GM23338 (cell line): ENCODE measurements around the gene THBS4. TPM values are rescaled to one million over a fixed set of nuclear protein-coding genes. Genes with fewer than 3 reads are reported as not detected.
A peak's percentile ranks its signal among the peaks of the same experiment; 100 is the strongest.
"Not testable (repeated sequence)": the region's sequence is repeated elsewhere in the genome, so short reads cannot be mapped to it uniquely, and the experiment has no call there.

Experiments
- ATAC-seq: fragments of 200-7000 bp; cut with Tn5 transposase; 3 replicates; pipeline ENCODE4 v1.9.1; 2020
- DNase-seq: peaks from one replicate; pipeline ENCODE4 v3.0.0-alpha.2; 2015; ENCODE audit warnings: low spot score
- H2AFZ ChIP-seq: fragments of 200-600 bp; sonication (generic); 2 replicates; pipeline ENCODE4 v1.8.0; 2016; ENCODE audit warnings: antibody characterized with exemption, mild to moderate bottlenecking, moderate library complexity
- H3F3A ChIP-seq: fragments of 200-600 bp; sonication (generic); replicated peaks from 2 replicates; pipeline ENCODE4 v1.8.0; 2017; ENCODE audit warnings: antibody characterized with exemption, mixed run types, low read depth
- H3K27ac ChIP-seq: fragments of 200-600 bp; sonication (generic); 2 replicates; pipeline ENCODE4 v1.6.1; 2016; ENCODE audit warnings: low read depth
- H3K27me3 ChIP-seq: fragments of 200-600 bp; sonication (generic); 2 replicates; pipeline ENCODE4 v1.8.0; 2016; ENCODE audit warnings: mild to moderate bottlenecking, mixed run types, moderate library complexity; ENCODE audit not compliant: insufficient read depth
- H3K36me3 ChIP-seq: fragments of 200-600 bp; sonication (generic); 2 replicates; pipeline ENCODE4 v1.8.0; 2016; ENCODE audit warnings: mild to moderate bottlenecking; ENCODE audit not compliant: insufficient read depth
- H3K4me1 ChIP-seq: fragments of 200-600 bp; sonication (generic); 2 replicates; pipeline ENCODE4 v1.8.0; 2016; ENCODE audit warnings: mild to moderate bottlenecking, moderate library complexity; ENCODE audit not compliant: insufficient read depth
- H3K4me2 ChIP-seq: fragments of 200-600 bp; sonication (generic); 2 replicates; pipeline ENCODE4 v1.7.1; 2017; ENCODE audit warnings: mixed run types
- H3K4me3 ChIP-seq: fragments of 200-600 bp; sonication (generic); 2 replicates; pipeline ENCODE4 v1.6.1; 2016; ENCODE audit warnings: mixed run types
- H3K79me2 ChIP-seq: fragments of 200-600 bp; sonication (generic); replicated peaks from 2 replicates; pipeline ENCODE4 v1.8.0; 2017; ENCODE audit warnings: mild to moderate bottlenecking; ENCODE audit not compliant: insufficient read depth
- H3K9me2 ChIP-seq: fragments of 200-600 bp; sonication (generic); 2 replicates; pipeline ENCODE4 v1.8.0; 2017; ENCODE audit not compliant: insufficient read depth
- H4K20me1 ChIP-seq: fragments of 200-600 bp; sonication (generic); replicated peaks from 2 replicates; pipeline ENCODE4 v1.8.0; 2017; ENCODE audit warnings: mild to moderate bottlenecking; ENCODE audit not compliant: insufficient read depth
- H3K27ac Mint-ChIP-seq: 2 replicates; pipeline ENCODE4 v1.8.0; 2020; ENCODE audit warnings: inconsistent platforms, mild to moderate bottlenecking, moderate library complexity, mixed read lengths
- H3K27me3 Mint-ChIP-seq: 3 replicates; pipeline ENCODE4 v1.8.0; 2022; ENCODE audit warnings: low read depth, mild to moderate bottlenecking, moderate library complexity, mixed read lengths, inconsistent platforms; ENCODE audit not compliant: insufficient read depth, poor library complexity
- H3K36me3 Mint-ChIP-seq: 3 replicates; pipeline ENCODE4 v1.8.0; 2021; ENCODE audit warnings: low read depth, mild to moderate bottlenecking, inconsistent platforms, moderate library complexity, mixed read lengths
- H3K4me1 Mint-ChIP-seq: 3 replicates; pipeline ENCODE4 v1.8.0; 2020; ENCODE audit warnings: mild to moderate bottlenecking, inconsistent platforms, mixed read lengths
- H3K4me3 Mint-ChIP-seq: 3 replicates; pipeline ENCODE4 v1.8.0; 2021; ENCODE audit warnings: moderate library complexity, mild to moderate bottlenecking, inconsistent platforms, mixed read lengths
- H3K9me3 Mint-ChIP-seq: 3 replicates; pipeline ENCODE4 v1.8.0; 2020; ENCODE audit warnings: moderate library complexity, mild to moderate bottlenecking, inconsistent platforms, mixed read lengths
- polyA plus RNA-seq: library from polyadenylated mRNA; unstranded; fragments of >200 nt; fragmentation: Nextera tagmentation; extraction: Ambion mirVana; gene quantifications from 2 replicates; pipeline ENCODE4 v1.2.1, GENCODE V29; 2016
- total RNA-seq: library from RNA; depleted of rRNA; stranded (reverse); fragments of >200 nt; shearing (Covaris generic); gene quantifications from 2 replicates; pipeline ENCODE4 v1.2.3, GENCODE V29; 2014
- TF ChIP-seq, protein P1 (sequence below): IDR thresholded peaks from 2 replicates; pipeline ENCODE4 v1.6.1; 2016; ENCODE audit warnings: antibody characterized with exemption
- TF ChIP-seq, protein P2 (sequence below): fragments of 250-450 bp; sonication (Bioruptor Pico); IDR thresholded peaks from 2 replicates; pipeline ENCODE4 v1.5.0; 2020; ENCODE audit warnings: mild to moderate bottlenecking, moderate library complexity

THBS4 gene
- total and polyA plus RNA-seq, 2 experiments from 2014 or later, result 14.0 to 23.2 TPM

DNA sequence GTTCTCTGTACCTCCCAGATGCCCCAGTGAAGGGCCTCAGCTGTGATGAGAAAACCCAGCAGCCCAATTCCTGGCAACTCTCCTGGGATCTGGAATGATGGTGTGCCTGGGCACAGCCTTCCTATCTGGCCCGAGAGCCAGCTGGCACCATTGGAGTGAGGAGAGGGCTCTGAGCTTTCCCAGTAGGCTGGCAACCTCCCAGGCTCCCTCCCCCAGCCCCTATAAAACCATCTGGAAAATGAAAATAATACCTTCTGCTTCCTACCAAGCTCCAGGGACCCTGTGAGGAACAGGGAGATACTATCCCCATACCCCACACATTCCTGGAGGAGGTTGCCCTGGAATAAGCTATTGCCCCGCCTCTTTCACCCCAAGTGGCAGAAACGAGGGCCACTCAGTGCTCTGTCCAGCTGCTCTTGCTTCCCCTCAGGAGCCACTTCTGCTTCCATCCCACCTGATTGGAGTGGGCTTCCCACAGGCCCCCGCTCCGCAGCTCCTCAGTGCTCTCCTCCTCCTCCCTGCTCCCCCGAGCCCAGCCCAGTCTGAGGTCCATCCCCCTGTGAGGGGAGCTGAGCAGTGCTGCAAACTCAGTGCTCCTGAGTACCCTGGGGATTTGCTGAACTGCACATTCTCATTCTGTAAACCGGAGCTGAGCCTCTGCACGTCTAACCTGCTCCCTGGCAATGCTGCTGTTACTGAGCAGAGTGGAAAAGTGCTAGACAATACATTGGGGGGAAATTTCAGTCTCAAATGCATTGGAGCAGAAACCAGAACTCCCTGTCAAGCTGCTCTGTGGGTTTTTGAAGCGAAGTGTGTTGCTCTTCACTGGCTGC is 74.7 kb downstream of the THBS4 start:
- H3K4me1 Mint-ChIP-seq, result peaks cover 36% of the 10 kb centered on the region
- H3K4me3 Mint-ChIP-seq, result no peak overlapping the region
- peak overlapping the region; percentile 76 for H2AFZ ChIP-seq
- peaks cover 14% of the 10 kb centered on the region for H3K36me3 Mint-ChIP-seq
- H3K36me3 ChIP-seq, result no peaks in the 10 kb centered on the region
- H3K4me3 ChIP-seq, result no peak overlapping the region
- H3K79me2 ChIP-seq, result no peaks in the 10 kb centered on the region
- H3K4me1 ChIP-seq, result peaks cover 32% of the 10 kb centered on the region
- H3K9me3 Mint-ChIP-seq, result peaks cover 14% of the 10 kb centered on the region
- peak overlapping the region; percentile 57 for H3K4me2 ChIP-seq
- no peak overlapping the region for H3K27ac Mint-ChIP-seq
- H3K9me2 ChIP-seq, result 0 out of 2 replicates have a peak, but pooled peaks cover 5% of the 10 kb centered on the region
- DNase-seq, result peak; percentile 53
- H3K27me3 Mint-ChIP-seq, result peaks cover 11% of the 10 kb centered on the region
- no peaks in the 10 kb centered on the region for H3K27me3 ChIP-seq
- H4K20me1 ChIP-seq, result no peaks in the 10 kb centered on the region
- peak; percentile 86 for ATAC-seq
- TF ChIP-seq, protein P1, sequence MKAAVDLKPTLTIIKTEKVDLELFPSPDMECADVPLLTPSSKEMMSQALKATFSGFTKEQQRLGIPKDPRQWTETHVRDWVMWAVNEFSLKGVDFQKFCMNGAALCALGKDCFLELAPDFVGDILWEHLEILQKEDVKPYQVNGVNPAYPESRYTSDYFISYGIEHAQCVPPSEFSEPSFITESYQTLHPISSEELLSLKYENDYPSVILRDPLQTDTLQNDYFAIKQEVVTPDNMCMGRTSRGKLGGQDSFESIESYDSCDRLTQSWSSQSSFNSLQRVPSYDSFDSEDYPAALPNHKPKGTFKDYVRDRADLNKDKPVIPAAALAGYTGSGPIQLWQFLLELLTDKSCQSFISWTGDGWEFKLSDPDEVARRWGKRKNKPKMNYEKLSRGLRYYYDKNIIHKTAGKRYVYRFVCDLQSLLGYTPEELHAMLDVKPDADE, result no peak; the same call in 1 of the 2 replicates
- 0 out of 2 replicates have a peak, but pooled peaks cover 3% of the 10 kb centered on the region for H3F3A ChIP-seq
- H3K27ac ChIP-seq, result no peak overlapping the region

DNA sequence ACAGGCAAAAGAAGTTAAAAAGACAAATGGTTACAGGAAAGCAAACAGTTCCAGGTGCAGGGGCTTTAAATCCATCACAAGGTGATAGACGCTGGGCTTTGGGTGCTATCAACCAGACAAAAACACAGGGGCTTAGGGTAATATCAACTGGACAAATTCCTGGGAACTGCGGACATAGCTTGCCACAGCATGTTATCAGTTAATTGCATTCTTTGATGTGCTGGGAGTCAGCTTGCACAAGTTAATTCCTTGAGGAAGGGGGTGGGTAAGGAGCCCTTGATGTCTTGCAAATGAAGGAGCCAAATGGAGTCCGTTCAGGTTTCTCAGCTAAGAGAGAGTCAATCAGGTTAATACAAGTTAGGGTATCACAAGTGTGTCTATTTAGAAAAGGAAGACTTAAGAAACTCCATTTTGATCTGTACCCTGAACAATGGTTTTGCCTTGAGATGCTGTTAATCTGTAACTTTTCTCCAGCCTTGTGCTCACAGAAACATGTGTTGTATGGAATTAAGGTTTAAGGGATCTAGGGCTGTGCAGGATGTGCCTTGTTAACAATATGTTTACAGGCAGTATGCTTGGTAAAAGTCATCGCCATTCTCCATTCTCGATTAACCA is 76.3 kb downstream of the THBS4 start:
- Histone ChIP-seq H3K4me1 (peaks cover 32% of the 10 kb centered on the region), H3K4me2 (peak overlapping the region; percentile 49)
- not testable (repeated sequence) for H3K79me2 ChIP-seq, H3F3A ChIP-seq, H3K36me3 ChIP-seq, DNase-seq, H3K27ac ChIP-seq, H2AFZ ChIP-seq, H4K20me1 ChIP-seq, H3K4me3 Mint-ChIP-seq, H3K4me3 ChIP-seq, H3K9me2 ChIP-seq, H3K27me3 ChIP-seq, H3K27ac Mint-ChIP-seq
- Mint-ChIP-seq H3K9me3 (peaks cover 16% of the 10 kb centered on the region), H3K36me3 (peaks cover 17% of the 10 kb centered on the region), H3K4me1 (peaks cover 32% of the 10 kb centered on the region), H3K27me3 (peaks cover 11% of the 10 kb centered on the region)
- peak; percentile 17; the same call in 1 of the 3 replicates for ATAC-seq

DNA sequence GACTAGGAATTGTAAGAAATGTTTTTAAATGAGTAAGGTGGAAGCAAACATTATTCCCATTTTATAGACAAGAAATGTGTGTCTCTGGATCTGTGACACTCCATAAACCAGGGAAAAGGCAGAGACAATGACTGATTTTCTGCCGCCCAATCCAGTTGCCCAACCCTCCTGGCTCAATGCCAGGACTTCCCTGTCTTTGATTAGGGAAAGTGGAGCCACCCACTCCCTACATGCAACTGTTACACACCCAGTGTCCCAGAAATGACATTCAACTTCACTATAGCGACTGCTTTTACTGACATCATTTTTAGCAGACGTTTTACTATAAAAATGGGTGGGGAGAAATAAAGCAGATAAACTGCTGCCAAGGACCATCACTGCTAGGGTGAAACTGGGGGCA is 79.7 kb downstream of the THBS4 start:
- H3F3A ChIP-seq, result no peaks in the 10 kb centered on the region
- no peaks in the 10 kb centered on the region for H4K20me1 ChIP-seq
- H3K4me2 ChIP-seq, result no peak overlapping the region
- no peak overlapping the region for H2AFZ ChIP-seq
- Mint-ChIP-seq H3K4me1 (peaks cover 27% of the 10 kb centered on the region), H3K27me3 (peaks cover 10% of the 10 kb centered on the region), H3K9me3 (peaks cover 18% of the 10 kb centered on the region), H3K36me3 (peaks cover 20% of the 10 kb centered on the region), H3K27ac (no peak overlapping the region), H3K4me3 (no peak overlapping the region)
- no peak overlapping the region for H3K27ac ChIP-seq
- H3K27me3 ChIP-seq, result no peaks in the 10 kb centered on the region
- peaks cover 7% of the 10 kb centered on the region; the same call in 1 of the 2 replicates for H3K36me3 ChIP-seq
- TF ChIP-seq, protein P2, sequence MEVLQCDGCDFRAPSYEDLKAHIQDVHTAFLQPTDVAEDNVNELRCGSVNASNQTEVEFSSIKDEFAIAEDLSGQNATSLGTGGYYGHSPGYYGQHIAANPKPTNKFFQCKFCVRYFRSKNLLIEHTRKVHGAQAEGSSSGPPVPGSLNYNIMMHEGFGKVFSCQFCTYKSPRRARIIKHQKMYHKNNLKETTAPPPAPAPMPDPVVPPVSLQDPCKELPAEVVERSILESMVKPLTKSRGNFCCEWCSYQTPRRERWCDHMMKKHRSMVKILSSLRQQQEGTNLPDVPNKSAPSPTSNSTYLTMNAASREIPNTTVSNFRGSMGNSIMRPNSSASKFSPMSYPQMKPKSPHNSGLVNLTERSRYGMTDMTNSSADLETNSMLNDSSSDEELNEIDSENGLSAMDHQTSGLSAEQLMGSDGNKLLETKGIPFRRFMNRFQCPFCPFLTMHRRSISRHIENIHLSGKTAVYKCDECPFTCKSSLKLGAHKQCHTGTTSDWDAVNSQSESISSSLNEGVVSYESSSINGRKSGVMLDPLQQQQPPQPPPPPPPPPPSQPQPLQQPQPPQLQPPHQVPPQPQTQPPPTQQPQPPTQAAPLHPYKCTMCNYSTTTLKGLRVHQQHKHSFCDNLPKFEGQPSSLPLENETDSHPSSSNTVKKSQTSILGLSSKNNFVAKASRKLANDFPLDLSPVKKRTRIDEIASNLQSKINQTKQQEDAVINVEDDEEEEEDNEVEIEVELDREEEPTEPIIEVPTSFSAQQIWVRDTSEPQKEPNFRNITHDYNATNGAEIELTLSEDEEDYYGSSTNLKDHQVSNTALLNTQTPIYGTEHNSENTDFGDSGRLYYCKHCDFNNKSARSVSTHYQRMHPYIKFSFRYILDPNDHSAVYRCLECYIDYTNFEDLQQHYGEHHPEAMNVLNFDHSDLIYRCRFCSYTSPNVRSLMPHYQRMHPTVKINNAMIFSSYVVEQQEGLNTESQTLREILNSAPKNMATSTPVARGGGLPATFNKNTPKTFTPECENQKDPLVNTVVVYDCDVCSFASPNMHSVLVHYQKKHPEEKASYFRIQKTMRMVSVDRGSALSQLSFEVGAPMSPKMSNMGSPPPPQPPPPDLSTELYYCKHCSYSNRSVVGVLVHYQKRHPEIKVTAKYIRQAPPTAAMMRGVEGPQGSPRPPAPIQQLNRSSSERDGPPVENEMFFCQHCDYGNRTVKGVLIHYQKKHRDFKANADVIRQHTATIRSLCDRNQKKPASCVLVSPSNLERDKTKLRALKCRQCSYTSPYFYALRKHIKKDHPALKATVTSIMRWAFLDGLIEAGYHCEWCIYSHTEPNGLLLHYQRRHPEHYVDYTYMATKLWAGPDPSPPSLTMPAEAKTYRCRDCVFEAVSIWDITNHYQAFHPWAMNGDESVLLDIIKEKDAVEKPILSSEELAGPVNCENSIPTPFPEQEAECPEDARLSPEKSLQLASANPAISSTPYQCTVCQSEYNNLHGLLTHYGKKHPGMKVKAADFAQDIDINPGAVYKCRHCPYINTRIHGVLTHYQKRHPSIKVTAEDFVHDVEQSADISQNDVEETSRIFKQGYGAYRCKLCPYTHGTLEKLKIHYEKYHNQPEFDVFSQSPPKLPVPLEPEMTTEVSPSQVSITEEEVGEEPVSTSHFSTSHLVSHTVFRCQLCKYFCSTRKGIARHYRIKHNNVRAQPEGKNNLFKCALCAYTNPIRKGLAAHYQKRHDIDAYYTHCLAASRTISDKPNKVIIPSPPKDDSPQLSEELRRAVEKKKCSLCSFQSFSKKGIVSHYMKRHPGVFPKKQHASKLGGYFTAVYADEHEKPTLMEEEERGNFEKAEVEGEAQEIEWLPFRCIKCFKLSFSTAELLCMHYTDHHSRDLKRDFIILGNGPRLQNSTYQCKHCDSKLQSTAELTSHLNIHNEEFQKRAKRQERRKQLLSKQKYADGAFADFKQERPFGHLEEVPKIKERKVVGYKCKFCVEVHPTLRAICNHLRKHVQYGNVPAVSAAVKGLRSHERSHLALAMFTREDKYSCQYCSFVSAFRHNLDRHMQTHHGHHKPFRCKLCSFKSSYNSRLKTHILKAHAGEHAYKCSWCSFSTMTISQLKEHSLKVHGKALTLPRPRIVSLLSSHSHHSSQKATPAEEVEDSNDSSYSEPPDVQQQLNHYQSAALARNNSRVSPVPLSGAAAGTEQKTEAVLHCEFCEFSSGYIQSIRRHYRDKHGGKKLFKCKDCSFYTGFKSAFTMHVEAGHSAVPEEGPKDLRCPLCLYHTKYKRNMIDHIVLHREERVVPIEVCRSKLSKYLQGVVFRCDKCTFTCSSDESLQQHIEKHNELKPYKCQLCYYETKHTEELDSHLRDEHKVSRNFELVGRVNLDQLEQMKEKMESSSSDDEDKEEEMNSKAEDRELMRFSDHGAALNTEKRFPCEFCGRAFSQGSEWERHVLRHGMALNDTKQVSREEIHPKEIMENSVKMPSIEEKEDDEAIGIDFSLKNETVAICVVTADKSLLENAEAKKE (CRISPR knock-in tag), result no peak
- H3K9me2 ChIP-seq, result no peaks in the 10 kb centered on the region
- no peak overlapping the region for H3K4me3 ChIP-seq
- ATAC-seq (no peak), DNase-seq (no peak)
- no peaks in the 10 kb centered on the region for H3K79me2 ChIP-seq
- peaks cover 26% of the 10 kb centered on the region for H3K4me1 ChIP-seq
